GM12892 (cell line): Measurements from ENCODE around the gene NINL.

Experiments
- DNase-seq: peaks from one replicate; pipeline ENCODE4 v3.0.0; 2011; ENCODE audit not compliant: insufficient read length
- FAIRE-seq: peaks from 2 replicates; lab custom pipeline; 2011; peaks lifted over from hg19 to GRCh38; lab: Jason Lieb, UNC
- POLR2A ChIP-seq: IDR thresholded peaks from 2 replicates; pipeline ENCODE4 v1.6.1; 2011; ENCODE audit warnings: low read depth, low read length, control low read depth
- POLR2AphosphoS5 ChIP-seq: IDR thresholded peaks from 2 replicates; pipeline ENCODE4 v1.6.1; 2011; ENCODE audit warnings: low read depth, low read length, control low read depth
- TAF1 ChIP-seq: IDR thresholded peaks from 2 replicates; pipeline ENCODE4 v1.6.1; 2011; ENCODE audit warnings: low read depth, mild to moderate bottlenecking, control low read depth, low read length, borderline replicate concordance

The NINL gene

DNA sequence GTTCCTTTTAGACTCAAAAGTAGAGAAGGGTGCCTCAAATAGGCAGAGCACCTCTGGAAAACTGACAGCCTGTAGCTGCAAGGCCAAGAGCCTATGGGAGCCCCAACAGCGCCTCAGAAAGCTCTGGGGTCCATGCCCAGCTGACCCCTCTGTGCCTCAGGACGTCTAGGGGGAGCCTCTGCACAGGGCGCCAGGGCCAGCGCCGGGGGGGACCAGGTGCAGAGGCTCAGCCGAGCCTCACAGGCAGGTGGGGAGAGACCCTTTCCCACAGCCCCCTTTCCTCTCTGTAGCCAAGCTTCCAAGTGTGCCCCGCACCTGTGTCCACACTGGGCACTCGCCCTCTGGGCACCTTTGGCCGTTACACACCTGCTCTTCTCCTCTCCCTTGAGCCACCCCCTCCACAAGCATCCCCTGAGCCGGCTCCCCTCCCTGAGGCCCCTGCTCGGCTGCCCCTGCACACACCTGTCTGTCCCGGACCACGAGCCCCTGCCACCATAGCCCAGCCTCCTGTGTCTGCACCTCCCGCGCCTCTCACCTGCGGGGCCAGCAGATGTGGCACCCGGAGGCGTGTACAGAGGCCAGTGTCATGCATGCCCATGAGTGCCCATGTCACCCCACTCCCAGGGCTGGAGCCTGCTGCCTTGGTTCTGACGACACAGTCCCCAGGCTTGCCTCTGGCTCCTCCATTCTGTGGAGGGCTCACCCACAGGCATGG, 124.6 kb downstream of the NINL start:
- DNase-seq (no peak), FAIRE-seq (no peak)
- TF ChIP-seq POLR2AphosphoS5 (no peak), POLR2A (no peak), TAF1 (no peak)

DNA sequence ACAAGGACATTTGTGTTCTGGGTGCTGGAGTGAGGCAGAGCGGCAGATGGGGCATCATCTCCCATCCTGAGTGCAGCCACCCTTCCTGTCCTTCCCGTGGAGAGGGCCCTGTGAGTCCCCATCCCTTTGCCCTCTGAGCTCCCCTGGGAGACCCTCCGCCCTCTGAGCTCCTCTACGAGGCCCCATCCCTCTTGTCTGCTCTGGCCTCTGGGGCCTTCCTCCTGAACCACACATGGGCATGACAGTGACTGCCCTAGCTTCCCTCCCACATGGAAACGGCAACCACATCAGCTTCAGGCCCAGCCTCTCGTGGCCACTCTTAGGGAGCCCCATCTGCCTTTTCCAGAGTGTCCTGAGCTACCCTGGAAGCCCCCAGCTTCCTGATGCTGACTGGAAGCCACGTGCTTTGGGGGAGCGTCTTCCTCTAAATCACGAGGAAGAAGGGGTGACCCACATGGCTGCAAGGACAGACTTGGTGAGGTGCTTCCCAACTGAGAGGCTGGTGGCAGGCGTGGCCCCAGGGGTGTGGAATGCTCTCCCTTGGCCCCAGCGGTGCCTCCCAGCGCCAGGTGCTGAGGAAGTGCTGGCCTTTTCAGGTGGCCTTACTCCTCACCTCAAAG, 125.3 kb downstream of the NINL start:
- DNase-seq (no peak), FAIRE-seq (no peak)
- TF ChIP-seq POLR2A, result no peak
- TF ChIP-seq TAF1, result no peak
- no peak for TF ChIP-seq POLR2AphosphoS5

GRCh38 chr20:25459111-25459830, 126.1 kb downstream of the NINL start:
- TF ChIP-seq POLR2A, result no peak
- TF ChIP-seq POLR2AphosphoS5, result no peak
- TF ChIP-seq TAF1, result no peak
- no peak for DNase-seq
- no peak for FAIRE-seq

GRCh38 chr20:25457886-25458680, 127.2 kb downstream of the NINL start:
- FAIRE-seq (no peak), DNase-seq (no peak)
- no peak for TF ChIP-seq TAF1
- TF ChIP-seq POLR2A, result no peak
- TF ChIP-seq POLR2AphosphoS5, result no peak

DNA sequence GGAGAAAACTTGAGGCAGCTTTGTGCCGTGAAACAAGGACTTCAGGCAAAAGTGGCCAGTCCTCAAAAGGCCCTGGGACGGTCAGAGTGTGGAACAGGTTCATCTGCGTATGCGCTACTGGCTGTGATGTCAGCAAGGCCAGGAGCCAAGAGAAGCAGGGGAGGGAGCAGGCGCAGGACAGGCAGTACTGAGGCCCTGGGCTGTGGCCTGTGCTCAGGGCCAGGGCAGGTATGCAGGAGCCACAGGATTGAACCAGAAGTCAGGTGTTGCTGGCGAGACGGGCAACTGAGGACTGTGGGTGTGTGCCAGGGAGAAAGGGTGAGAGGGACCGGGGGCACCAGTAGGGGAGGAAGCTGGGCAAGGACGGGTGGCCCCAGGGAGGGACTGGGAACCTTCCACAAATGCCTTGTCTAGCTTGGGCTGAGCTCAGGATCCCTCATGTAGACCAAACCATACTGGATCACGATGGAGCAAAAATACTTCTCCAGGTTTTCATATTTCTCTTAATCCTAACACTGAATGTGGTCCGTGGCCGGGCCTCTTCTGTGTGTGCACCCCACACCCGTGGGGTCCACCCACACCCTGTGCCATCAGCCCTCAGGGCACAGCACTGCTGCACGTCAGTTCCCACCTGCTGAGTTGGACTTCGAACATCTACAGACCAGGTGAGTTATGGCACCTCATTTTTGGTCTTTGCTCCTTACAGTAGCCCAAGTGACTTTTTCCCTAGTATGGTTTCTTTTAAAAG, 131.0 kb downstream of the NINL start:
- DNase-seq, result no peak
- FAIRE-seq, result no peak
- TF ChIP-seq POLR2AphosphoS5, result no peak
- TF ChIP-seq POLR2A, result no peak
- no peak for TF ChIP-seq TAF1

- TF ChIP-seq TAF1, result no peak
- no peak for TF ChIP-seq POLR2AphosphoS5
- TF ChIP-seq POLR2A, result no peak
- FAIRE-seq (no peak), DNase-seq (no peak)
Measured at GRCh38 chr20:25453035-25453810, 132.1 kb downstream of the NINL start.

- DNase-seq, result no peak
- no peak for TF ChIP-seq POLR2AphosphoS5
- TF ChIP-seq POLR2A, result no peak
- no peak for TF ChIP-seq TAF1
- no peak for FAIRE-seq
Measured at GRCh38 chr20:25452333-25452732, 133.0 kb downstream of the NINL start.

DNA sequence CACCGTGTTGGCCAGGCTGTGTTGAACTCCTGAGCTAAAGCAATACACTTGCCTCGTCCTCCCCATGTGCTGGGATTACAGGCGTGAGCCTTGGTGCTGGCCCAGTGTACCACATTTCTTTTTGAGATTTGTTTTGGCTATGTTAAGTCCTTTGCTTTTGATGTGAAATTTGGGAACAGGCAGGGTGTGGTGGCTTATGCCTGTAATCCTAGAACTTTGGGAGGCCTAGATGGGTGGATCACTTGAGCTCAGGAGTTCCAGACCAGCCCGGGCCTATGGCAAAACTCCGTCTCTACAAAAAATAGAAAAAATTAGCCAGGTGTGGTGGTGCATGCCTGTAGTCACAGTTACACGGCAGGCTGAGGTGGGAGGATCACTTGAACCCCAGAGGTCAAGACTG, 137.7 kb downstream of the NINL start:
- TF ChIP-seq POLR2AphosphoS5, result no peak
- TF ChIP-seq POLR2A, result no peak
- TF ChIP-seq TAF1, result no peak
- no peak for DNase-seq
- no peak for FAIRE-seq

DNA sequence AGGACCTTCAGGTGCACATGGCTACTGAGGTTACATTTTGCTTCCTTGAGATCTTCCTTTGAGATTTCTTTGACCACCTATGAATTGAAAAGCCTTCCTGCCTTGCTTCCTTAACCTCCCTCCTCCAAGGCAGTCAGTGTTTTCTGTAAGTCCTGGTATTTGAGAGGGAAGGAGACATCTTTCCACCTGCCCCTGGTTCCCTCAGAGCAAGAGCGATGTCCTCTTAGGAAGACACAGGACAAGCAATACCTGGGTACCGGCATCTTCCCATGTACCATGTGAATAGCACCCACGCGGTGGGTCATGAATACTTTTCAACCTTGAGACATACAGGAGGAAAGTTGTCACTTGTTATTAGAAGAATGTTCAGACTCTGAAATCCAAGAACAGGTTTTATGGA, 140.8 kb downstream of the NINL start:
- TF ChIP-seq POLR2AphosphoS5, result no peak
- TF ChIP-seq POLR2A, result no peak
- no peak for TF ChIP-seq TAF1
- FAIRE-seq (no peak), DNase-seq (no peak)

DNA sequence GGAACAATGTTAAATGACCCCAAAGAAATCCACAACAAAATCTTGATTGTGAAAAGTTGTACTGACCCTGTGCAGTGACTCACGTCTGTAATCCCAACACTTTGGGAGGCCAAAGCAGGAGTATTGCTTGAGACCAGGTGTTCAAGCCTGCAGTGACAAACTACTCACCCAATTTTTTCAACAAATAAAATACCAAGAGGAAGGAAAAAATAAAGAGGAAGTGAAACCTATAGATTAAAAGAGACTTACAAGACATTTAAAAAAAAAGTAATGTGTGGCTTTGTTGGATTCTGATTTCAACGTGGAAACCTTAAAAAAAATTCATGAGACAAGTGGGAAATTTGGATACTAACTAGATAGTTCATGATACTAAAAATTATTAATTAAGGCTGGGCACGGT, 146.0 kb downstream of the NINL start:
- FAIRE-seq, result no peak
- TF ChIP-seq POLR2AphosphoS5 (no peak), TAF1 (no peak), POLR2A (no peak)

More for the DNA sequence above, 146.0 kb downstream of the NINL start:
- DNase-seq, result no peak
